Measurements from ENCODE around the gene VIL1. TPM values are rescaled to one million over a fixed set of nuclear protein-coding genes. Genes with fewer than 3 reads are reported as not detected.

Gene VIL1
- total and polyA plus RNA-seq, 9 of the 15 experiments (the other 6 are each of a cell fraction or from before 2014, with no cell fraction given), result 0.51 to 2.7 (median 1.2) TPM

DNA sequence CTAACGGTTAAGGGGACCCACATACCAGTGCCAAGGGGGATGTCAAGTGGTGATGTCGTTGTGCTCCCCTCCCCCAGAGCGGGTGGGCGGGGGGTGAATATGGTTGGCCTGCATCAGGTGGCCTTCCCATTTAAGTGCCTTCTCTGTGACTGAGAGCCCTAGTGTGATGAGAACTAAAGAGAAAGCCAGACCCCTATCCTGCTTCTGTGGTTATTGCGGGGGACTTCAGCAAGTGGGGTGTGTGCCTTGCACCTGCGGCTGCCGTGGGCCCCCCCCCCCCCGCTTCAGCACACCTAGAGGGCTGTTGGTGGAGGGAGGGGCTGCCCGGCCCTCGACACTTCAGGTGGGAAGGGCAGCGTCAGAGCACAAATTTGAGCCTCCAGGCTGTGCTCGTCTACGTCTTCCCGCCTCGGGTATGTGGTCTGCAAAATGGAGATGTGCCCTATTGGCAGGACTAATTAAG is 13.1 kb upstream of the VIL1 start:
- Histone ChIP-seq H3K27ac (ENCODE audit: extremely low read depth, low read depth, low read length) (peak overlapping the region; percentile 78), H2AFZ (ENCODE audit: low read depth, low read length) (peak overlapping the region; percentile 76), H3K4me3 (peak overlapping the region; percentile 28), H3K4me2 (ENCODE audit: insufficient read depth, low read length) (peak overlapping the region; percentile 80), H3K79me2 (ENCODE audit: control insufficient read depth, insufficient read depth, low read length) (peaks cover 16% of the 10 kb centered on the region), H3K36me3 (ENCODE audit: control insufficient read depth, insufficient read depth, low read length) (peaks cover 46% of the 10 kb centered on the region; the same call in 2 of the 3 replicates), H3K27me3 (ENCODE audit: control insufficient read depth in 2 of 2, insufficient read depth in 2 of 2, low read length in 2 of 2) (no peaks in the 10 kb centered on the region), H3K9me3 (replicated peaks; ENCODE audit: control insufficient read depth, insufficient read depth, low read depth, low read length) (no peaks in the 10 kb centered on the region), H3K4me1 (replicated peaks in 1 of 2; ENCODE audit: control insufficient read depth in 2 of 2, insufficient read depth in 2 of 2, low read length in 2 of 2) (peaks cover 29 to 73% of the 10 kb centered on the region in 2 experiments; a peak in 4 of 5 replicates), H4K20me1 (replicated peaks; ENCODE audit: control insufficient read depth, insufficient read depth, low read length) (no peaks in the 10 kb centered on the region), H3K9ac (ENCODE audit: insufficient read depth in 1 of 2, low read depth in 2 of 2, low read length in 2 of 2) (peak overlapping the region; percentile 27 to 88), H3K9me1 (ENCODE audit: control insufficient read depth, insufficient read depth, low read length) (no peaks in the 10 kb centered on the region)
- FAIRE-seq (peak; percentile 69), DNase-seq (ENCODE audit: extremely low read depth in 1 of 4, low spot score in 3 of 4) (peak in 1 of 4 experiments; percentile 34), ATAC-seq (peak; percentile 15)
- in situ Hi-C loops (cut with MboI) (no loop called here), intact Hi-C loops (cut with micrococcal nuclease) (loop anchor here (1.0 to 10.0 kb wide), 4 partner anchors 8 to 239 kb away; no protein-coding TSS in a partner anchor)
- WGBS (ENCODE audit: insufficient coverage, low coverage, missing lambda C conversion rate), result 1% methylated on average over 11 of the region's 15 CpGs
- CTCF ChIA-PET (ENCODE audit: low intra/inter-chr PET ratio), result interaction anchor here (1.1 kb wide), 1 partner anchor 60 kb away, joined by 8 read pairs; no protein-coding TSS in a partner anchor
- BruUV-seq (replicated peaks), result no TSS peak
- POLR2A ChIA-PET, result interaction anchor here (0.6 to 0.9 kb wide), 2 partner anchors 11 to 98 kb away, joined by 3 read pairs; no protein-coding TSS in a partner anchor
- no peak for TF ChIP-seq ESRRB (CRISPR knock-in tag; IDR thresholded peaks at IDR 0.05; ENCODE audit: borderline replicate concordance)
- TF ChIP-seq MTA3 (IDR thresholded peaks at IDR 0.05; ENCODE audit: borderline replicate concordance), result 0 out of 2 replicates have a peak, but pooled peaks have one; percentile 22
- peak; percentile 34; the same call in 1 of the 2 replicates for TF ChIP-seq MYNN (IDR thresholded peaks at IDR 0.05)
- no peak for TF ChIP-seq MYNN (CRISPR knock-in tag; IDR thresholded peaks at IDR 0.05)
- peak; percentile 5; the same call in 1 of the 2 replicates for TF ChIP-seq CREM (IDR thresholded peaks at IDR 0.05; ENCODE audit: low read depth)
- 0 out of 2 replicates have a peak, but pooled peaks have one; percentile 7 for TF ChIP-seq ELF1 (tag; IDR thresholded peaks at IDR 0.05)
- TF ChIP-seq, protein P1, sequence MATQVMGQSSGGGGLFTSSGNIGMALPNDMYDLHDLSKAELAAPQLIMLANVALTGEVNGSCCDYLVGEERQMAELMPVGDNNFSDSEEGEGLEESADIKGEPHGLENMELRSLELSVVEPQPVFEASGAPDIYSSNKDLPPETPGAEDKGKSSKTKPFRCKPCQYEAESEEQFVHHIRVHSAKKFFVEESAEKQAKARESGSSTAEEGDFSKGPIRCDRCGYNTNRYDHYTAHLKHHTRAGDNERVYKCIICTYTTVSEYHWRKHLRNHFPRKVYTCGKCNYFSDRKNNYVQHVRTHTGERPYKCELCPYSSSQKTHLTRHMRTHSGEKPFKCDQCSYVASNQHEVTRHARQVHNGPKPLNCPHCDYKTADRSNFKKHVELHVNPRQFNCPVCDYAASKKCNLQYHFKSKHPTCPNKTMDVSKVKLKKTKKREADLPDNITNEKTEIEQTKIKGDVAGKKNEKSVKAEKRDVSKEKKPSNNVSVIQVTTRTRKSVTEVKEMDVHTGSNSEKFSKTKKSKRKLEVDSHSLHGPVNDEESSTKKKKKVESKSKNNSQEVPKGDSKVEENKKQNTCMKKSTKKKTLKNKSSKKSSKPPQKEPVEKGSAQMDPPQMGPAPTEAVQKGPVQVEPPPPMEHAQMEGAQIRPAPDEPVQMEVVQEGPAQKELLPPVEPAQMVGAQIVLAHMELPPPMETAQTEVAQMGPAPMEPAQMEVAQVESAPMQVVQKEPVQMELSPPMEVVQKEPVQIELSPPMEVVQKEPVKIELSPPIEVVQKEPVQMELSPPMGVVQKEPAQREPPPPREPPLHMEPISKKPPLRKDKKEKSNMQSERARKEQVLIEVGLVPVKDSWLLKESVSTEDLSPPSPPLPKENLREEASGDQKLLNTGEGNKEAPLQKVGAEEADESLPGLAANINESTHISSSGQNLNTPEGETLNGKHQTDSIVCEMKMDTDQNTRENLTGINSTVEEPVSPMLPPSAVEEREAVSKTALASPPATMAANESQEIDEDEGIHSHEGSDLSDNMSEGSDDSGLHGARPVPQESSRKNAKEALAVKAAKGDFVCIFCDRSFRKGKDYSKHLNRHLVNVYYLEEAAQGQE (IDR thresholded peaks at IDR 0.05; ENCODE audit: borderline replicate concordance), result no peak
- TF ChIP-seq, protein P1 (CRISPR knock-in tag; IDR thresholded peaks at IDR 0.05; ENCODE audit: low read depth), result peak; percentile 43; the same call in 1 of the 2 replicates
- 0 out of 2 replicates have a peak, but pooled peaks have one; percentile 3 for TF ChIP-seq ZNF41 (CRISPR knock-in tag; conservative IDR thresholded peaks at IDR 0.05)
- peak; percentile 63 for TF ChIP-seq SUPT5H (IDR thresholded peaks at IDR 0.05)
- TF ChIP-seq EHMT2 (IDR thresholded peaks at IDR 0.05), result no peak
- no peak for TF ChIP-seq ATF1 (CRISPR knock-in tag; IDR thresholded peaks at IDR 0.05)
- TF ChIP-seq ATF1 (tag; IDR thresholded peaks at IDR 0.05), result peak; percentile 16; the same call in 1 of the 2 replicates
- no peak for TF ChIP-seq EWSR1 (IDR thresholded peaks at IDR 0.05; ENCODE audit: borderline replicate concordance, low read depth, partially characterized antibody)
- 0 out of 2 replicates have a peak, but pooled peaks have one; percentile 10 for TF ChIP-seq ERF (CRISPR knock-in tag; IDR thresholded peaks at IDR 0.05)
- peak; percentile 32; the same call in 1 of the 2 replicates for TF ChIP-seq ELF2 (CRISPR knock-in tag; IDR thresholded peaks at IDR 0.05)
- peak; percentile 47 for TF ChIP-seq RBM22 (IDR thresholded peaks at IDR 0.05; ENCODE audit: low read depth, low read length, poor library complexity, severe bottlenecking)
- TF ChIP-seq SMAD3 (CRISPR knock-in tag; conservative IDR thresholded peaks at IDR 0.05), result no peak

Measured in K562 (cell line).